Inflammatory macrophage (primary cell): ENCODE data around the gene MAD2L1.

ENCODE experiments used
- DNase-seq, 2 donors: peaks; one replicate each; pipeline ENCODE4 v3.0.0-alpha.2; 2020 to 2022

Gene MAD2L1

GRCh38 chr4:120057416-120057815 is 9.2 kb downstream of the MAD2L1 start:
- no peak for DNase-seq

- DNase-seq = peak in 1 of 2 donors; percentile 10
Measured at GRCh38 chr4:120056246-120056645, 10.4 kb downstream of the MAD2L1 start.

- no peak for DNase-seq
Measured at GRCh38 chr4:120055795-120056194, 10.9 kb downstream of the MAD2L1 start.

GRCh38 chr4:120055162-120055561 is 11.5 kb downstream of the MAD2L1 start:
- no peak for DNase-seq

- peak in 1 of 2 donors; percentile 25 for DNase-seq
Measured at GRCh38 chr4:120053911-120054310, 12.7 kb downstream of the MAD2L1 start.

GRCh38 chr4:120052856-120053255 is 13.8 kb downstream of the MAD2L1 start:
- peak; percentile 79 to 80 for DNase-seq

- DNase-seq = no peak
Measured at GRCh38 chr4:120051253-120051652, 15.4 kb downstream of the MAD2L1 start.

- peak; percentile 86 to 88 for DNase-seq
Measured at GRCh38 chr4:120049732-120050494, 16.7 kb downstream of the MAD2L1 start.

- DNase-seq = no peak
Measured at GRCh38 chr4:120043828-120044227, 22.8 kb downstream of the MAD2L1 start.

- DNase-seq = no peak
Measured at GRCh38 chr4:120037411-120037810, 29.2 kb downstream of the MAD2L1 start.

GRCh38 chr4:120034913-120035312 is 31.7 kb downstream of the MAD2L1 start:
- no peak for DNase-seq

- DNase-seq = no peak
Measured at GRCh38 chr4:120026853-120027252, 39.8 kb downstream of the MAD2L1 start.

- DNase-seq = no peak
Measured at GRCh38 chr4:120025516-120025915, 41.1 kb downstream of the MAD2L1 start.

GRCh38 chr4:120018786-120019185 is 47.9 kb downstream of the MAD2L1 start:
- no peak for DNase-seq

- no peak for DNase-seq
Measured at GRCh38 chr4:120017939-120018692, 48.5 kb downstream of the MAD2L1 start.

GRCh38 chr4:120011725-120012124 is 54.9 kb downstream of the MAD2L1 start:
- no peak for DNase-seq

- DNase-seq = no peak
Measured at GRCh38 chr4:120010646-120011045, 56.0 kb downstream of the MAD2L1 start.

- no peak for DNase-seq
Measured at GRCh38 chr4:120009731-120010130, 56.9 kb downstream of the MAD2L1 start.

- no peak for DNase-seq
Measured at GRCh38 chr4:120008957-120009356, 57.7 kb downstream of the MAD2L1 start.

- DNase-seq = no peak
Measured at GRCh38 chr4:120007896-120008436, 58.7 kb downstream of the MAD2L1 start.

- DNase-seq = no peak
Measured at GRCh38 chr4:120007191-120007871, 59.3 kb downstream of the MAD2L1 start.
